ENCODE results near the gene RGMB. TPM values are rescaled to one million over a fixed set of nuclear protein-coding genes. Genes with fewer than 3 reads are reported as not detected.

Gene RGMB, protein sequence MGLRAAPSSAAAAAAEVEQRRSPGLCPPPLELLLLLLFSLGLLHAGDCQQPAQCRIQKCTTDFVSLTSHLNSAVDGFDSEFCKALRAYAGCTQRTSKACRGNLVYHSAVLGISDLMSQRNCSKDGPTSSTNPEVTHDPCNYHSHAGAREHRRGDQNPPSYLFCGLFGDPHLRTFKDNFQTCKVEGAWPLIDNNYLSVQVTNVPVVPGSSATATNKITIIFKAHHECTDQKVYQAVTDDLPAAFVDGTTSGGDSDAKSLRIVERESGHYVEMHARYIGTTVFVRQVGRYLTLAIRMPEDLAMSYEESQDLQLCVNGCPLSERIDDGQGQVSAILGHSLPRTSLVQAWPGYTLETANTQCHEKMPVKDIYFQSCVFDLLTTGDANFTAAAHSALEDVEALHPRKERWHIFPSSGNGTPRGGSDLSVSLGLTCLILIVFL
- 27.9 and 41.4 TPM in 2 replicates for total RNA-seq

DNA sequence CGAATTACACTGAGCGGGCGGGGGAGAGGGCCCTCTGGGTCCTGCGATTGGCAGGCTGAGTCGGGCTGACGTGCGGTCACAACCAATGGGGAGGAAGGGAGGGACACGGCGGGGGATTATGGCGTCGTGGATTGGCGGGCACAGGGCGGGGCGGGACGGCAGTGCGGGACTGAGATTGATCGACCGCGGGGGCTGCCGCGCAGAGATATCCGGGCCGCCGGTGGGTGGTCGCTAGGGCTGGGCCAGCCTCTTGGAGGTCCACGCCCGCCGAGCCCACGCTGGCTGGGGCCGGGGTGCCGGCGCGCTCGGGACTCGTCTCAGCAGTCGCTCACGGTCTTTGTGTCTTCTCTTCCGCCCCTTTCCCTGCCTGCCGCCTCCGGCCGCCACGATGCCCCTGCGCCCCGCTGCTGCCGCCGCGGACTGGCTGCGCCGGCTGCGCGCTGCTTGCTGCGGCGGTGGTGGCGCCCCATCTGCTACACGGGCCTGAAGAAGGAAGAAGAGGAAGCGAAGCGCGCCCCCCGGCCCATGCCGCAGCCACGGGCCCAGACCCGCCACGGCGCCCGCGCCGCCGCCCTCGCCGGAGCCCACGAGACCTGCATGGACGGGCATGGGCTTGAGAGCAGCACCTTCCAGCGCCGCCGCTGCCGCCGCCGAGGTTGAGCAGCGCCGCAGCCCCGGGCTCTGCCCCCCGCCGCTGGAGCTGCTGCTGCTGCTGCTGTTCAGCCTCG lies at the start of gene RGMB:
Gene RGMB (plus strand): TSS at position 200 of the 728 bp plus-strand sequence. CDS start 408 bp downstream, at position 608.

Other genes starting within 250 kb of the RGMB start
- 17.4 and 24.3 TPM in 2 replicates for gene CHD1, start 155.3 kb downstream of the RGMB start, total RNA-seq

All from mesangial cell (primary cell).